ENCODE data around the gene RABAC1. TPM values are rescaled to one million over a fixed set of nuclear protein-coding genes. Genes with fewer than 3 reads are reported as not detected.

Gene RABAC1
- total RNA-seq, 1 experiment from 2014 or later, result 66.3 TPM

DNA sequence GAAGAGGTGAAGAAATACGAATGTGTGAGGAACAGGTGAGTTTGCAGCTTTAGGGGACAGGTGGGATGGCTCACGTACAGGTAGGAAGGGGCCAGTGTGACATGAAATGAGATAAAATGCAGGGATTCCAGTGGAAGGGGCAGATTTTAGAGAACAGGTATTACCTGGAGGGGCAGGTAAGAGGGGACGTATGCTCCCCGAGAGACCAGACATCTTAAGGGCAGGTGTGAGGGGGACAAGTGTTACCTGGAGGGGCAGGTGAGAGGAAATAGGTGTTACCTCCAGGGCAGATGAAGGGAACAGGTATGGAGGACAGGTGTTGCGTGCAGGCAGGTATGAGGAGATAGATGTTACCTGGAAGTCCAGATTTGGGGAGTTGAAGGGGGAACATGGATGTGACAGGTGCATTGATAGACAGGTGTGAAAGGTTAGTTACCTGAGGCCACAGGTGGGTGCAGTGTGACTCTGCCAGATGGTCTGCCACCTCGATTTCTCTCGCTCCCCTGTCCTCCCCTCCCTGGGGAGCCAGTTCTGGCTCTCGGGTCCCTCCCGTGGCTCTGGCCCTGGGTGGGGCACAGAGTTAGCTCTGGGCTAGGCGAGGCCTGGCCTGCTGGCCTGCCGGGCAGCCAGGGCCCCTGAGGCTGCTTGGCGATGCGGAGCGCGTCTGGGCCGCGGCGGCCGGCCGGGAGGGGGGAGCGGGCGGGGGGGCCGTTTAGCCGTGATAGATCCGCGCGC is 32.9 kb downstream of the RABAC1 start:
- DNase-seq (ENCODE audit: low read depth, low spot score) (no peak), ATAC-seq (no peak)
- Histone ChIP-seq H3K9me2 (ENCODE audit: insufficient read depth) (no peaks in the 10 kb centered on the region), H3K4me2 (ENCODE audit: low read length) (no peak overlapping the region), H3K4me1 (ENCODE audit: control insufficient read depth in 1 of 2, insufficient read depth in 2 of 2, low read length in 2 of 2) (peaks cover 17 to 28% of the 10 kb centered on the region in 2 experiments), H3K36me3 (ENCODE audit: control insufficient read depth in 1 of 2, insufficient read depth in 2 of 2, low read length in 2 of 2) (no peaks in the 10 kb centered on the region), H3K9ac (ENCODE audit: low read length) (no peak overlapping the region), H3K27me3 (ENCODE audit: insufficient read depth, low read length) (no peaks in the 10 kb centered on the region), H4K20me1 (ENCODE audit: insufficient read depth) (no peaks in the 10 kb centered on the region), H2AFZ (ENCODE audit: low read depth, low read length, poor library complexity, severe bottlenecking) (no peak overlapping the region), H3K79me2 (ENCODE audit: insufficient read depth, low read length) (no peaks in the 10 kb centered on the region), H3K9me3 (ENCODE audit: control insufficient read depth in 1 of 2, insufficient read depth in 1 of 2, low read depth in 1 of 2, low read length in 2 of 2) (no peaks in the 10 kb centered on the region), H3K27ac (ENCODE audit: low read depth, low read length) (no peak overlapping the region), H3K4me3 (replicated peaks in 1 of 2; ENCODE audit: low read depth in 1 of 2, low read length in 2 of 2) (no peak overlapping the region)
- intact Hi-C loops (cut with micrococcal nuclease), result loop anchor here (5.0 kb wide), 1 partner anchor 44 kb away; the partner anchor contains the start of gene ARHGEF1
- ChIA-PET RAD21 (ENCODE audit: low non-redundant PET in 1 of 2, low total read pairs in 2 of 2, uncharacterized antibody in 2 of 2, unreplicated experiment in 2 of 2) (no interaction called here), CTCF (no interaction called here), POLR2A (no interaction called here)
- BruUV-seq (replicated peaks), result no TSS peak
- TF ChIP-seq, protein P1, sequence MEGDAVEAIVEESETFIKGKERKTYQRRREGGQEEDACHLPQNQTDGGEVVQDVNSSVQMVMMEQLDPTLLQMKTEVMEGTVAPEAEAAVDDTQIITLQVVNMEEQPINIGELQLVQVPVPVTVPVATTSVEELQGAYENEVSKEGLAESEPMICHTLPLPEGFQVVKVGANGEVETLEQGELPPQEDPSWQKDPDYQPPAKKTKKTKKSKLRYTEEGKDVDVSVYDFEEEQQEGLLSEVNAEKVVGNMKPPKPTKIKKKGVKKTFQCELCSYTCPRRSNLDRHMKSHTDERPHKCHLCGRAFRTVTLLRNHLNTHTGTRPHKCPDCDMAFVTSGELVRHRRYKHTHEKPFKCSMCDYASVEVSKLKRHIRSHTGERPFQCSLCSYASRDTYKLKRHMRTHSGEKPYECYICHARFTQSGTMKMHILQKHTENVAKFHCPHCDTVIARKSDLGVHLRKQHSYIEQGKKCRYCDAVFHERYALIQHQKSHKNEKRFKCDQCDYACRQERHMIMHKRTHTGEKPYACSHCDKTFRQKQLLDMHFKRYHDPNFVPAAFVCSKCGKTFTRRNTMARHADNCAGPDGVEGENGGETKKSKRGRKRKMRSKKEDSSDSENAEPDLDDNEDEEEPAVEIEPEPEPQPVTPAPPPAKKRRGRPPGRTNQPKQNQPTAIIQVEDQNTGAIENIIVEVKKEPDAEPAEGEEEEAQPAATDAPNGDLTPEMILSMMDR (IDR thresholded peaks at IDR 0.05 in 2 of 3, conservative IDR thresholded peaks at IDR 0.05 in 1 of 3; ENCODE audit: borderline replicate concordance in 1 of 3, insufficient read depth in 1 of 3, low read depth in 2 of 3, low read length in 2 of 3), result no peak
- TF ChIP-seq POLR2AphosphoS5 (IDR thresholded peaks at IDR 0.05; ENCODE audit: low read depth, low read length) (no peak), EZH2phosphoT487 (IDR thresholded peaks at IDR 0.05; ENCODE audit: borderline replicate concordance) (no peak), CBX3 (IDR thresholded peaks at IDR 0.05; ENCODE audit: low read depth) (no peak), EGR1 (IDR thresholded peaks at IDR 0.05; ENCODE audit: low read depth) (no peak)

Data from HCT116 (cell line).